GM21381 (cell line): Measurements from ENCODE around the gene KRTAP12-4.
"Not testable (repeated sequence)": the region's sequence is repeated elsewhere in the genome, so short reads cannot be mapped to it uniquely, and the experiment has no call there.

Experiments used
- ATAC-seq: cut with Tn5 transposase; IDR thresholded peaks from one replicate; pipeline ENCODE4 v1.9.1; 2021; ENCODE audit warnings: mild to moderate bottlenecking, moderate library complexity; ENCODE audit not compliant: unreplicated experiment

KRTAP12-4 gene

DNA sequence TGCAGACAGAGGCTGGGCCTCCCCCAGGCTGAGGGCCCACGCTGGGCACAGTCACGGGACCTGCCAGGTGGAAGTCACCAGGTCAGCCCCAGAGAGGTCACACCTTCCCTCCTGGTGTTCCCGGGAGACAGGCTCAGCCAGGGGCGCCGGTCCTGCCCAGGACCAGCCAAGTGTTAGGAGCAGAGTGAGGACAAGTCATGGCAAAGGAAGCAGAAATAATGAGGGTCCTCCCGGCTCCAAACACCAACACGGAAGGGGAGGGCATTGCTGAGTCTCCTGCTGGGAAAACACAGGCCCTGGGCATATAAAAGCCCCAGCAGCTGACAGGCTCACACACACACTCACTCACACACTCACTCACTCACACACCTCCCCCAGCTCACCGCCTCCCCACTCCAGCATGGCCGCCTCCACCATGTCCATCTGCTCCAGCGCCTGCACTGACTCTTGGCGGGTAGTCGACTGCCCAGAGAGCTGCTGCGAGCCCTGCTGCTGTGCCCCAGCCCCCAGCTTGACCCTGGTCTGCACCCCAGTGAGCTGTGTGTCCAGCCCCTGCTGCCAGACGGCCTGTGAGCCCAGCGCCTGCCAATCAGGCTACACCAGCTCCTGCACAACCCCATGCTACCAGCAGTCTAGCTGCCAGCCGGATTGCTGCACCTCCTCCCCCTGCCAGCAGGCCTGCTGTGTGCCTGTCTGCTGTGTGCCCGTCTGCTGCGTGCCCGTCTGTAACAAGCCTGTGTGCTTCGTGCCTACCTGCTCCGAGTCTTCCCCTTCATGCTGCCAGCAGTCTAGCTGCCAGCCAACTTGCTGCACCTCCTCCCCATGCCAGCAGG lies 17.2 kb downstream of the KRTAP12-4 start, which contains the start of gene KRTAP10-10:
TSS of gene KRTAP10-10 (plus strand) at position 339 of the 833 bp plus-strand sequence. CDS start at position 401, 62 bp downstream.
- ATAC-seq: no peak

DNA sequence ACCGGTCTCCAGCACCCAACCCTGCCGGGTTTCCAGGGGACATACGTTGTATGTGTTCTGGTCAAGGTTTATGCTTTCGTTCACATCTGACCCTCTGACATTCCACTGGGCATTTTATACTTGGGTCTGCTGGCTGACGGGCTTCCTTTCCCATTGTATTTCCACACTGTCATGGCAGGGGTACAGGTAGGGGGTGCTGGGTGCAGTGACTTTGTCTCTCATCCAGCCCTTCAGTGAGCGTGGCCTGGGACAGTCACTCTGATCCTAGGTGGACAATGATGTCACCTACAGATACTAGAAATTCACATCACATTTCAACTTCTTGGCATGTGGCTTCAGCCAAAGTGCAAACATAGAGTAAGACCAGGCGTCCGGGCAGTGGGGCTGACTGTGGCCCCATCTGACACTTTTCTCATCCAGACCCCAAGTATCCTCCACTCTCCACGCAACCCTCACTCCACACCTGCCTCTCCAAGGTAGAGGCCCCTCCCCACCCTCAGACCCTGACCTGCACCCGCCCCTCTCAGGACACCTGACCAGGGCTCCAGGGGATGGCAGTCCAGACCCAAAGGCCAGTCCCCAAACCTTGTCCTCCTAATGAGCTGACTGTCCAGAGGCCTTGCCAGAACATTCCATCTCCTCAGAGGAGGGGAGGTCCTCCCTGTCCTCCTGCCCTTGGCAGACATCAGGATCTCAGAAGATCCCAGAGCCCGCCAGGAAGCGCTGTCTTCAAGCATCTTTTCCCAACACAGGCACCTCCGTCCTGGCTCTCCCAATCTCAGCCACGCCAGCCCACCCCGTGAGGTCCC lies 18.0 kb downstream of the KRTAP12-4 start:
- ATAC-seq: no peak

DNA sequence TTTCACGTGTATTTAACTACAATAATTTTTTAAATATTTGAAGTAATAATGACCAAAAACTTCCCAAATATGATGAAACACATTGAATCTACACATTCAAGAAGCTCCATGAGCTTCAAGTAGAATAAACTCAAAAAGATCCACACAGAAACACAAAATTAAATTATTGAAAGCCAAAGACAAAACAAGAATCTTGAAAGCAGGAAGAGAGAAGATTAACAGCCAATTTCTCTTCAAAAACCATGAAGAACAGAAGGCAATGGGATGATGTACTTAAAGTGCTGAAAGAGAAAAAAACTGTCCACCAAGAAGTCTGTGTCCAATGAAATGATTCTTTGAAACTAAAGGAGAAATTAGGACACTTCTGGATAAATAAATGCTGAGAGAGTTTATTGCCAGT lies 22.4 kb downstream of the KRTAP12-4 start:
- ATAC-seq: no peak

DNA sequence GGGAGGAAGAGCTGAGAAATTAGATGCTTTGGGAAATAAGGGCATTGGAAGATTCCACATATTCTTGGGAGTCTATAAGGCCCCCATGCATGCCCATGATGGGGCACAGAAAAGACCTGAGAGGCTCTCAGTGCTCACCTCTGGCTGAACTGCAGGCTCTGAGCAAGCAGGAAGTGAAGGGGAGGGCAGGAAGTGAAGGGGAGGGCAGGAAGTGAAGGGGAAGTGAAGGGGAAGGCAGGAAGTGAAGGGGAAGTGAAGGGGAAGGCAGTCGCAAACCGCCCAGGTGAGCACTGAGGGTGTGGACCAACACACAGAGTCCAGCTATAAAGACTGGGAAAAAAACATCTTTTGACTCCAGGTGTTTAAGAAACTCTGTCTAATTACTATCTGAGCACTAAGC lies 24.0 kb downstream of the KRTAP12-4 start:
- no peak for ATAC-seq

DNA sequence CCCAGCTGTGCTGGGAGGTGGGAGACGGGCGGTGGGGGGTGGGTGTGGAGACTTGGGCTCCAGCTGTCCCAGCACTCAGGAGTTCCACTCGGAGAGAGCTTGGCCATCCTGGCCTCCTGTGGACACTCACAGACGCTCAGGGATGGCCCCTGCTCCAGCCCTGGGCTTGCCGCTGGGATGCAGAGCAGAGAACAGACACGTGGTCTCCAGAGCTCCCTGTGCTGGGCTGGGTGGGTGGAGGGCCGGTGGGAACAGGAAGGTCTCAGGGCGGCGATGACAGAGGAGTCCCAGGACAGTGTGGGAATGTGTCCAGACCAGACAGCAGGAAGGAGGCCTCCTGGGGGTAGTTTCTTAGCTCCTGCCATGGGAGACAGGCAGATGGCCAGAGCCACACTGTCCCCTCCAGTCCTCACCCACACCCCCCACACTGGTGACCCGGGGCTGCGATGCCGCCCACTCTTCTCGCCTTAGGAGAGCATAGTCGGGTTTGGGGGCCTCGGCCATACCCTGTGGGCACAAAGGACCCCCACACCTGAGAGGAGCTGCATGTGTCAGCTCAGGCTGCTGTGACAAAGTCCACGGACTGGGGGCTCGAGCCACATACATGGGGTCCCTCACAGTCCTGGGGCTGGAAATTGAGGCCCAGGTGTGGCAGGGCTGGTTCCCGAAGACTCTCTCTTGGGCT lies 25.6 kb downstream of the KRTAP12-4 start:
- no peak for ATAC-seq

DNA sequence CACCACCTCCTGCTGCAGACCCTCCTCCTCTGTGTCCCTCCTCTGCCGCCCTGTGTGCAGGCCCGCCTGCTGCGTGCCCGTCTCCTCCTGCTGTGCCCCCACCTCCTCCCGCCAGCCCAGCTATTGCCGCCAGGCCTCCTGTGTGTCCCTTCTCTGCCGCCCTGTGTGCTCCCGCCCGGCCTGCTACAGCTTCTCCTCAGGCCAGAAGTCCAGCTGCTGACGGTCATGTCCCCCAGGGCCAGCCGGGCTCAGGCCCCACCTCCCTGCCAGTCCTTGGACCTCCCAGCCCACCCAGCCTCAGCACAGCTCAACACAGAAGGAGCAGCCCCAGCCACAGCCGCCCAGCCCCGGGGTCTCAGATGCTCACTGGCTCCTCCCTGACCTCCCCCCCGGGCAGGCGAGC lies 26.6 kb downstream of the KRTAP12-4 start:
- ATAC-seq: not testable (repeated sequence)

DNA sequence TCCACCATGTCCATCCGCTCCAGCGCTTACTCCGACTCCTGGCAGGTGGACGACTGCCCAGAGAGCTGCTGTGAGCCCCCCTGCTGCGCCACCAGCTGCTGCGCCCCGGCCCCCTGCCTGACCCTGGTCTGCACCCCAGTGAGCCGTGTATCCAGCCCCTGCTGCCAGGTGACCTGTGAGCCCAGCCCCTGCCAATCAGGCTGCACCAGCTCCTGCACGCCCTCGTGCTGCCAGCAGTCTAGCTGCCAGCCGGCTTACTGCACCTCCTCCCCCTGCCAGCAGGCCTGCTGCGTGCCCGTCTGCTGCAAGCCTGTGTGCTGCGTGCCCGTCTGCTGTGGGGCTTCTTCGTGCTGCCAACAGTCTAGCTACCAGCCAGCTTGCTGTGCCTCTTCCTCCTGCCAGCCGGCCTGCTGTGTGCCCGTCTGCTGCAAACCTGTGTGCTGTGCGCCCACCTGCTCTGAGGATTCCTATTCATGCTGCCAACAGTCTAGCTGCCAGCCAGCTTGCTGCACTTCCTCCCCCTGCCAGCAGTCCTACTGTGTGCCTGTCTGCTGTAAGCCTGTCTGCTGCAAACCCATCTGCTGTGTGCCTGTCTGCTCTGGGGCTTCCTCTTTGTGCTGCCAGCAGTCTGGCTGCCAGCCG lies 27.2 kb downstream of the KRTAP12-4 start:
- ATAC-seq: not testable (repeated sequence)

DNA sequence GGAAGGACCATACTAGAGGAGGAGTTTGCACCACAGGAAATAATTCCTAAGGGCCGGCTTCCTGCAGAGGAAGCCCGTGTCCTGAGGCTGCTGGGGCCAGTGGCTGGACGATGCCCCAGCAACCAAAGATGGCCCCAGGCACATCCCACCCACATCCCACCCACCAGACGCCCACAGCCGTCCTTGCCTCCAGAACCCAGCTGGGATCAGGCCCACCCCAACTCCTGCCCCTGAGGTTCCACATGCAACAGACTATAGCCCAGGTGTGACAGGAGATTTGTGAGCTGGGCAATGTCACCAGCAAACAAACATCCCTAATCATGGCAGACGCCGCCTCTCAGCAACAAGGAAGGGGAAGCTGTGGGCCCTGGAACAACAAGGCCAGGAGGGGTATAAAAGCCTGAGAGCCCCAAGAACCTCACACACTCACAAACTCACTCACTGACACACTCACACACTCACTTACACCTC lies 27.8 kb downstream of the KRTAP12-4 start, which contains the start of gene KRTAP10-9:
TSS of gene KRTAP10-9 (plus strand) at position 421 of the 471 bp plus-strand sequence. CDS start 79 bp downstream, outside the sequence.
- no peak for ATAC-seq

DNA sequence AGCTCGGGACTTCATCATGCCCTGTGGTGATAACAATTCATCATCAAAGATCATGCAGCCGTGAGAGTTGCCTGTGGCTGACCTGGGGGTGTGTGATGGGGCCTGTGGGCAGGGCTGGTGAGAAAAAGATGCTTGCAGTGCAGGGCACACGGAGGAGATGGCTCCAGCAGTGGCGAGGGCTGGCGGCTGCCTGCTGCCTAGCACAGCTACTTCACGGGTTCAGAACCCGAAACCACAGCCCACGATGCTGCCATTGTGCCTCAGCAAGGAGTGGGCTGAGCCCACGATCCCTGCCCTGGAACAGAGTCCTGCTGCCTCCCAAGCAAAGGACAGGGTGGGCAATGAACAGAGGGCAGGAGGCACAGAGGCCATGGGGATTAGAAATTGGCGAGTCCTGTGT lies 28.2 kb downstream of the KRTAP12-4 start:
- ATAC-seq: no peak

DNA sequence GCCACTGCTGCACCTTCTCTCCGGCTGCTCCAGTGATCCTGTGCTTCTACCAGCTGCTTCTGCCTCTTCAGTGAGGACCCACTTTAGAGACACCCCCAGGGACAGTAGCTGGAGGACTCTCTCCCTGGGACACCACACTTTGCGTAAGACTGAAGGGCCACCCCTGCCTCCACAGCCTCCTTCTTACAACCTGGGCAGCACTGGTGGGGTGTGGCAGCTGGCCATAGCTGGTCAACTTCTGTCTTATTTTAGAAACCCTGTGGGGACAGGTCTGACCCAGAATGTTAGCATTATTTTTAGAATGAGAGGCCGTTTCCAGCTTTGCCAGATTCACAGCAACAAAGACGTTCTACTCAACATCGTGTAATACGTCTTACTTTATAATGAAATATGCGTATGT lies 28.7 kb downstream of the KRTAP12-4 start:
- ATAC-seq: no peak

DNA sequence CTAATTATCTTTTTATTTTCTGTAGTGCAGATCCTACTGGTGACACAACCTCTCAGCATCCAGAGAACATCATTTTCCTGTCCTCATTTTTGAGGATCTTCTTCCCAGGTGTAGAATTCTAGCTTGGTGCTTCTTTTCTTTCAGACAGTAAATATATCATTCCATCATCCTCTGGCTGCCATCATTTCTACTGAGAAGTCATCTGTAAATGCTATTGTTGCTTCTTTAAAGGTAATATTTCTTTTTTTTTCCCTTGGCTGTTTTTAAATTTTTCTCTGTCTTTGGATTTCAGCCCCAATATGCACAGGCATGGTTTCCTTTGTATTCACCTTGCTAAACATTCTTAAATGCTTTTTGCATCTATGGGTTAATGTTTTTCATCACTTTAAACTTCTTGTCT lies 30.9 kb downstream of the KRTAP12-4 start:
- no peak for ATAC-seq

DNA sequence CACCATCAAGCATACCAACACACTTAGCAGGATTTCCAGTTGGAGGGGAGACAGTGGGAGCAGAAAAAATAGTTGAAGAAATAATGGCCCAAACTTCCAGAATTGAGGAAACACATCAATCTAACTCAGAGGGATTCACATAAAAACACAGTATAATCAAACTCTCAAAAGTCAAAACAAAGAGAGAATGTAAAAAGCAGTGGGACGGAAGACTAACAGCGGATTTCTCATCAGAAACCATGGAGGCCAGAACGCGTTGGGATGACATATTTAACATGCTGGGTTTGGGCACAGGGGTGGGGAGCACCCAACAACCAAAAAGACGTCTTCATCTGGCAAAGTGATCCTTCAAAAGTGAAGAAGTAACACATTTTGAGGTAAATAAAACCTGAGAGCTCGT lies 34.6 kb downstream of the KRTAP12-4 start:
- ATAC-seq: no peak

DNA sequence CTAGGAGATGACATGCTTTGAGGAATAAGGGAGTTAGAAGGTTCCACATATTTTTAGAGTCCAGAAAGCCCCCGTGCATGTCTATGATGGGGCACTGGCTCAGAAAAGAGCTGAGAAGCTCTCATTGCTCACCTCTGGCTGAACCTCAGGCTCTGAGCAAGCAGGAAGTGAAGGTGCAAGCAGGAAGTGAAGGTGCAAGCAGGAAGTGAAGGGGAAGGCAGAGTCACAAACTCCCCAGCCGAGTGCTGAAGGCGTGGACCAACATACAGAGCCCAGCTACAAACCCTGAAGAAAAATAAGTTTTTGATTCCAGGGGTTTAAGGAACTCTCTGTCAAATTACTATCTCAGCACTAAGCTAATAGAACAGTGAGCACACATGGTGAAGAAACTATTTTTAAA lies 35.5 kb downstream of the KRTAP12-4 start:
- ATAC-seq: no peak

DNA sequence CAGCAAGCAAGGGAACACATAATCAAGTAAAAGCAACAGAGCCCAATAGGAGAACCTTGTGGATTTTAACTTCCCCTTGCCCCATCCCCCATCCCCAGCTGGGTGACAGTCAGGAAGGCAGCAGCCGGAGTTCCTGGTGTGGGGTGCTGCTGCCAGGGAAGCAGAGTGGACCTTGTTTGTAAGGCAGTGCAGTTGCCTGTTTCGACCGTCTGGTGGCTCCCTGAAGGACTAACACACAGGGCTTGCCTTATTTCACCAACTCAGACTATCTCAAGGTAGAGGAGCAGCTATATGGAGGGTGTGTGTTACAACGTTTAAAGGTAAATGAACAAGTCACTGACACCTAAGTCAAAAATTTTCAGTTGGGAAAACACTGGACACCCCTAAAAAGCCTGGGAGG lies 36.0 kb downstream of the KRTAP12-4 start:
- no peak for ATAC-seq

DNA sequence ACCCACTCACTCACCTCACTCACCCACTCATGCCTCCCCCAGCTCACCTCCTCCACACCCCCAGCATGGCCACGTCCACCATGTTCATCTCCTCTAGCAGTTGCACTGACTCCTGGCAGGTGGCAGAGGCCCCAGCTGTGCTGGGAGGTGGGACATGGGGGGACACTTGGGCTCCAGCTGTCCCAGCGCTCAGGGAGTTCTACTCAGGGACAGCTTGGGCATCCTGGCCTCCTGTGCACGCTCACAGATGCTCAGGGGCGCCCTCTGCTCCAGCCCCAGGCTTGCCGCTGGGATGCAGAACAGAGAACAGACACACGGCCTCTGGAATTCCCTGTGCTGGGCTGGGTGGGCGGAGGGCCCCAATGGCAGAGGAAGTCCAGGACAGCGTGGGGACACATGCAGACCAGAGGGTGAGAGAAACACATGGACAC lies 37.4 kb downstream of the KRTAP12-4 start:
- ATAC-seq: no peak

DNA sequence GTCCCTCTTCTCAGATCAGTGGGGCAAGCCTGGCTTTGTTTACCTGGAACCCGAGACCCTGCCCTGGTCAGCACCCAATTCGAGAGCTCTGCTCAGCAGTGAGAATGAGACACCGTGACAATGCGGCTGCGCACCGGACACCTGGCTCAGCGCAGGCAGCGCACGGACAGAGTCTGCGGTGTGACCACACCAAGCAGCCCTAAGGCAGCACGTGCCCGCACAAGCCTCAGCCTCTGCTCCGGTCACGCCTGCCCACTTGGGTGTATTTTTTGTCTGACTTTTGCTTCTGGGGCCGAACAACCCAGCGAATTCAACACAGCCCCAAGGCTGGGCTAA lies 37.9 kb downstream of the KRTAP12-4 start:
- ATAC-seq: no peak

DNA sequence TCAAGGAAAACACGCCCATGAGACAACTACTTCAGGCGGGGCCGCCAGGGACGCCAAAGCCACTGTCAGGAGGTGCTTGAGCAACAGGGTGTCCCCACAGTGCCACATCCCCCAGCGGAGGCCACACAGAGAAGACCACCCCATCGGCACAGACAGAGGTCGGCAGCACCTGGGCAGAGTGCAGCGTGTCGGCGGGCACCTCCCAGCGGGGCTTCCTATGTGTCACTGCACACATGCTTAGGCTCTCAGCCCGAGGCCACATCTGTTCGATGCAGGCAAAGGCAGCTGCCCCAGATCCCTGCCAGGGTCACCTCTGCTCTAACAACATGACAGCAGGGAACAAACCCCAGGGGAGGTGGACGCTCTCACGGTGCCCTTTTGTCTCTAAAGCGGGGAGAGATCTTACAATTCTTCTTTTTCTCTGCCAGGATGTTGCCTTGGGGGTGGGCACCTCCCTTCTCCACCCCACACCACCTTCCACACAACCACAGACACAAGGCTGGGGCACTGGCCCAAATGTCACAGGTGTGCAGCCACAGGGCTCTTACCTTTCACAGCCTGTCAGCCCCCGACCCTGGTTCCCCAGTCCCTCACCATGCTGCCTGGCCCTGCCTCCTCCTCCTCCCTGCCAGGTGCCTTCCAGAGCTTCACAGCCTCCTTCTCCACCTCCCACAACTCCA lies 38.4 kb downstream of the KRTAP12-4 start:
- no peak for ATAC-seq

DNA sequence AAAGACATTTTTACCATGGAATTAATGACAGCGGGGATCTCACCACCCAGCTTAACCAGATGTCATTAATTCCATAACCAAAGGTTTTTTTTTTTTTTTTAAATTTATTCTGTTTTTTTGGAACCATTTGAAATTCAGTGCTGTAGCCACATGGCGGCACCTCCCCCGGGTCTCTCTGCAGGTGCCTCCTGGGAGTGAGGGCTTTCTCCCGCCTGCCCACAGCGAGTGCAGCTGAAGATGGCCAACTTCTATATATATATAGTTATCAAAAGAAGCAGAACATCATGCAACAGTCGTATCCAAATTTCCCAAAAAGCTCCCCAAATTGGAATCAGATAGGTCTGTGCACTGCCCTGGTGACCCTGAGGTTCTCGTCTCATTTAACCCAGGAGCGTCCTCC lies 39.0 kb downstream of the KRTAP12-4 start:
- ATAC-seq: no peak

DNA sequence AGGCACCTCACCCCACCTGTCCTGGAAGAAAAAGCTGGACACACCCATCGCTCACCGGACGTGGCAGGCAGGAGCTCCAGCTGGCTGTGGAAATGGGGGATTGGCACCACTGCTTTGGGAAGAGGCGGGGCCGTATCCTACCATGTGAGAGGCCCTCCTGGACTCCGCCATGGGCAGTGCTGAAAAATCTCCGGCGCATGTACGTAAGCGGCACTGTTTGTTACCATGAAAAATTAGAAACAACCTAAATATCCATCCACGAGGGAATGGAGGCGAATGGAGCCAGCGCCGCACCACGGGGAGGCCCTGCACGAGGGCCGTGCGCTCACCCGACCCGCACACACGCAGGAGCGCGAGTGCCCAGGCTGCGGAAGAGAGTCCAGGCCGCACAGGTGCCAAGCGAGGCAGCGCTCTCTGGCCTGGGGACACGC lies 39.5 kb downstream of the KRTAP12-4 start:
- no peak for ATAC-seq

DNA sequence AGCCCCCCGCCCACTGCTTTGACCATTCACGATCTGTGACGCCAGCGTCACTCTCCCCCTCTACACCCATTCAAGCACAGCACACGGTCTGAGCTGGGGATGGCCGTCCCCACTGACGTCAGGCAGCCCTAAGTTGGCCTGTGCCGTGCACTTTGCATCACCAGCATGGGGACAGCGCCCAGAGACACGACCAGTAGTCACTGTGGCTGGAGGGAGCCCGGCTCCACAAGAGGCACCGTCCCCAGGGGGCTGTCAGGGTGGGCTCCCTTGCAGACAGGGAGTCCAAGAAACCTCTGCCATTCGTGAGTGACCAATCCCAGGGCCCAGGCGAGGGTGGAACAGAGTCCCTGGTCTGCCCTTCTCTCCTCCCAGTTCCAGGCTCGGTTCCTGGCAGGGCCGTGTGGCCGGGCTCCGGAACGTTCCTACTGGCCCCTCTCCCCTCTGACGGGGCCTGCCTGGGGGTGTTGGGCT lies 40.3 kb downstream of the KRTAP12-4 start:
- no peak for ATAC-seq
